Measurements from ENCODE around the gene PRCP. TPM values are rescaled to one million over a fixed set of nuclear protein-coding genes. Genes with fewer than 3 reads are reported as not detected.

The PRCP gene
- total and polyA plus RNA-seq, 4 donors: 27.3 to 55.2 (median 41.2) TPM

GRCh38 chr11:82775736-82776346, 124.4 kb downstream of the PRCP start:
- Histone ChIP-seq H3K9me3 (ENCODE audit: control insufficient read depth in 4 of 4, low read length in 3 of 4) (peaks cover 0 to 3% (median 2%) of the 10 kb centered on the region in 4 donors), H3K27ac (ENCODE audit: low read depth in 1 of 2, low read length in 2 of 2) (no peak overlapping the region), H3K36me3 (ENCODE audit: control insufficient read depth in 4 of 4, insufficient read depth in 3 of 4, low read depth in 1 of 4, low read length in 3 of 4) (no peaks in the 10 kb centered on the region), H3K27me3 (ENCODE audit: control insufficient read depth in 4 of 4, insufficient read depth in 4 of 4, low read length in 3 of 4) (no peaks in the 10 kb centered on the region), H3K9ac (ENCODE audit: low read depth in 1 of 2, low read length in 2 of 2) (no peak overlapping the region), H3K4me3 (ENCODE audit: low read depth in 1 of 3, low read length in 3 of 3) (no peak overlapping the region), H3K4me1 (ENCODE audit: control insufficient read depth in 4 of 4, insufficient read depth in 4 of 4, low read length in 3 of 4) (no peaks in the 10 kb centered on the region)
- DNase-seq (ENCODE audit: low spot score): no peak
- TF ChIP-seq CTCF (IDR thresholded peaks at IDR 0.05; ENCODE audit: low read depth, low read length, missing input control) (peak; percentile 23), TAF1 (conservative IDR thresholded peaks at IDR 0.05) (no peak), RAD21 (IDR thresholded peaks at IDR 0.05) (peak; percentile 47 to 67), ZBTB33 (IDR thresholded peaks at IDR 0.05) (no peak), FOXA2 (IDR thresholded peaks at IDR 0.05) (no peak)
- 29% methylated on average over 3 of the region's 3 CpGs for WGBS

- no peaks in the 10 kb centered on the region for H3K36me3 ChIP-seq (ENCODE audit: control insufficient read depth in 4 of 4, insufficient read depth in 3 of 4, low read depth in 1 of 4, low read length in 3 of 4)
- 61% methylated on average over 1 of the region's 1 CpG for WGBS
Measured at GRCh38 chr11:82775218-82775617, 125.0 kb downstream of the PRCP start.

More at GRCh38 chr11:82775218-82775617, 125.0 kb downstream of the PRCP start:
- no peak for DNase-seq (ENCODE audit: low spot score)
- no peaks in the 10 kb centered on the region for H3K4me1 ChIP-seq (ENCODE audit: control insufficient read depth in 4 of 4, insufficient read depth in 4 of 4, low read length in 3 of 4)
- no peaks in the 10 kb centered on the region for H3K27me3 ChIP-seq (ENCODE audit: control insufficient read depth in 4 of 4, insufficient read depth in 4 of 4, low read length in 3 of 4)
- H3K9ac ChIP-seq (ENCODE audit: low read depth in 1 of 2, low read length in 2 of 2): no peak overlapping the region
- H3K27ac ChIP-seq (ENCODE audit: low read depth in 1 of 2, low read length in 2 of 2): no peak overlapping the region
- TF ChIP-seq FOXA1 (IDR thresholded peaks at IDR 0.05) (no peak), REST (IDR thresholded peaks at IDR 0.05) (no peak), TAF1 (conservative IDR thresholded peaks at IDR 0.05) (no peak), CTCF (IDR thresholded peaks at IDR 0.05; ENCODE audit: low read depth, low read length, missing input control) (no peak), RXRA (IDR thresholded peaks at IDR 0.05) (no peak), YY1 (IDR thresholded peaks at IDR 0.05) (no peak), FOXA2 (IDR thresholded peaks at IDR 0.05) (no peak), RAD21 (IDR thresholded peaks at IDR 0.05) (no peak), NR2F2 (IDR thresholded peaks at IDR 0.05) (no peak), EGR1 (IDR thresholded peaks at IDR 0.05; ENCODE audit: low read depth in 2 of 2) (no peak), SP1 (IDR thresholded peaks at IDR 0.05) (no peak), ATF3 (IDR thresholded peaks at IDR 0.05) (no peak), JUND (IDR thresholded peaks at IDR 0.05) (no peak), GABPA (IDR thresholded peaks at IDR 0.05 in 1 of 2, conservative IDR thresholded peaks at IDR 0.05 in 1 of 2) (no peak), HNF4A (conservative IDR thresholded peaks at IDR 0.05) (no peak), ZBTB33 (IDR thresholded peaks at IDR 0.05) (no peak), MAX (IDR thresholded peaks at IDR 0.05) (no peak)
- no peak overlapping the region for H3K4me3 ChIP-seq (ENCODE audit: low read depth in 1 of 3, low read length in 3 of 3)
- peaks cover 0 to 3% (median 2%) of the 10 kb centered on the region in 4 donors for H3K9me3 ChIP-seq (ENCODE audit: control insufficient read depth in 4 of 4, low read length in 3 of 4)
